ENCODE results near the gene HLCS.

Gene HLCS

DNA sequence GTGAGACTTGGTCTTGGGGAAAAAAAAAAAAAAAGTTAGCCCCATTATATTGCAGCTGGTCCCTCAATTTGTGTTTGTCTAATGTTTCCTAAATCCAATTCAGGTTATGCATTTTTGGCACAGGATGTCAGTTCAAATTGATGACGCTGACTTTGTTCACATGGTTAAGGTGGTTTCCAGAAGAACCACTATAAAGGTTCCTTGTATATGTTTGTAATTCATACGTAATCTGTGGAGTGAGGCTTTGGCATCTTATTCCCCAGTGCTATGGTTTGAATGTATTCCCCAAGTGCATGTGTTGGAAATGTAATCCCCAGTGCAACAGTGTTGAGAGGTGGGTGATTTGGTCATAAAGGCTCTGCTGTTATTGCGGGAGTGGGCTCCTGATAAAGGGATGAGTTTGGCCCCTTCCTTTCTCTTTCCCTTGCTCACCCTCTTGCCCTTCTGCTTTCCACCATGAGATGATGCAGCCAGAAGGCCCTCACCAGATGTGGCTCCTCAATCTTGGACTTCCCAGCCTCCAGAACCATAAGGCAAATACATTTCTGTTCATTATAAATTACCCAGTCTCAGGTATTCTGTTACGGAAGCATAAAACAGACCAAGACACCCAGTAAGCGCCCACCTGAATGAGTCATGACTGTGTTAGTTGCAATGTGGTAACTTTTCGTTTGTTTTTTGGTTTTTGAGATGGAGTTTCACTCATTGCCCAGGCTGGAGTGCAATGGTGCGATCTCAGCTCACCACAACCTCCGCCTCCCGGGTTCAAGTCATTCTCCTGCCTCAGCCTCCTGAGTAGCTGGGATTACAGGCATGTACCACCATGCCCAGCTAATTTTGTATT is 19.5 kb upstream of the HLCS start:
- DNase-seq, result no peak

DNA sequence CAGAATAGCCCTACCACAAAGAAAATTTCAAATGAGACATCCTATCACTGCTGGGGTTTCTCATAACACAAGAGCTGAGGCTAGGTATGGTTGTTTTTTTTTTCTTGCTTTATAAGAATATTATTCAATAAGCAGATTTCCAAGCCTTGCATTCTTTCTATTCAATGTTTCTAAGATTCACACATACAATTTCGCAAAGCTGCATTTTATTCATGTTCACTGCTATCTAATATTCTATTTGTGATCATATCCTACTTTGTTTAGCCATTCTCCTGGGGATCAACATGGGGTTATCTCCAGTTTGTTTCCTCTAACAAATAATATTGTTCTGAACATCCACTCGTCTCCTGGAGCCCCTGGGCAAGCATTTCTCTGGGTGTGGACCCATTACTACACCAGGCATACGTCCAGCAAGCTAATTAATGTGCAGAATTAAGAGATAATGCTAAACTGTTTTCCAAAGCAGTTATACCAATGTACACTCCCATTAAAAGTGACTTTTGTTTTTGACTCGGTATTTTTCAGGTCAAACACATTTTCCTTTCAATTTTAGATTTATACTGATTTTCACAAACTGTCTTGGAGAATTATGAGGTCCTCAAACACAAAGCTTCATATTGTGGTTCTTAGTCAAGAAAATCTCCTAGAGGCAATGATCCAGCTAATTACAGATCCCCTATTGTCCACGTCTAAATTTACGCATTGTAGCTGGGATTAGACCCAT is 15.7 kb upstream of the HLCS start:
- DNase-seq, result no peak

DNA sequence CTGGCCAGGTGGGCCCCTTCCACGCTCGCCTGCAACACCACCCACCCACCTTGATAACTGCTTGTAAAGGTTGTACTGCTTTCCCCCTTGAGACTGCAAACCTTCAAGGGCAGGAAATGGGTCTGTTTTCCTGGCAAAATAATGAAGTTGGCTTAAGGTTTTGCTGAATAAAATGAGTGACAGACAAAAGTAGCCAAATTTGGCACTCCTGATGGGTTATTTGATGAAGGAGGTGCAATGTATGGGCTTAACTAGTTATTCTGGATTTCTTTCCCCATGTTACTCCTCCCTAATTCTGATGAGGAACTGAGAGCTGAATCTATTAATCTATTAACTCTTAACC is 14.6 kb upstream of the HLCS start:
- no peak for DNase-seq

DNA sequence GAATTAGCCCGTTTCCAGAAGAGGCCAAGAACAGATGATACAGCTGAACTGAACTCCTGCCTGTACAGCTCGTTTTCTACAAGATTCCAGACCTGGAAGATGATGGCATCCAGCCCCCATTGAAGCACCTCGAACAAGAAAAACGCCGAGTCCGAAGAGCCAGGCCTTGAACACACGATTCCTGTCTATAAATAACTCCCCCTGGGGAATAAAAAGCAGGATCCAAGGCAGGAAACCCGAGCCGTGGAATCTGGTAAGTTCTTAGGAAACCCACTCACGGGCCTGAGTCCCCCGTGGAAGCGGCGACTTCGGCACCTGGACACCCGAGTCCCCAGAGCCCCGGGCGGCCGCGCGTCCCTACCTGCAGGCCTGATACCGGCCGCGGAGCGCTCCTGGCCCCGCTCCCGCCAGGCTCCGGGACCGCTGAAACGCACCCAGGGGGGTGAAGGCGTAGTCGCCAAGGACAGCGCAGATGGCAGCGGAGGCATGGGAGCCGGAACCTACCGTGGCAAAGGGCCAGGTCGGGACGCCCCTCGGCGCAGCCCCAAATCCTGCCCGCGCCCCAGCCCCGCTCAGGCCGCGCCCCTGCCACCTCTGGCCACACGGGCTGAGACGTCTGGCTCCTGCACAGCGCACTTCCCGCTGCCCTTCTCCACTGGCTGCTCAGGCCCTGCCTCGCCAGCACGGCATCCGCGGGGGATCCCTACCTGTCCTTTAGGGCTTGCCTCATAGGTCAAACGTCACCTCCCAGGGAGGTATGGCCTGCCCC is 14.0 kb upstream of the HLCS start:
- DNase-seq, result peak; percentile 36

DNA sequence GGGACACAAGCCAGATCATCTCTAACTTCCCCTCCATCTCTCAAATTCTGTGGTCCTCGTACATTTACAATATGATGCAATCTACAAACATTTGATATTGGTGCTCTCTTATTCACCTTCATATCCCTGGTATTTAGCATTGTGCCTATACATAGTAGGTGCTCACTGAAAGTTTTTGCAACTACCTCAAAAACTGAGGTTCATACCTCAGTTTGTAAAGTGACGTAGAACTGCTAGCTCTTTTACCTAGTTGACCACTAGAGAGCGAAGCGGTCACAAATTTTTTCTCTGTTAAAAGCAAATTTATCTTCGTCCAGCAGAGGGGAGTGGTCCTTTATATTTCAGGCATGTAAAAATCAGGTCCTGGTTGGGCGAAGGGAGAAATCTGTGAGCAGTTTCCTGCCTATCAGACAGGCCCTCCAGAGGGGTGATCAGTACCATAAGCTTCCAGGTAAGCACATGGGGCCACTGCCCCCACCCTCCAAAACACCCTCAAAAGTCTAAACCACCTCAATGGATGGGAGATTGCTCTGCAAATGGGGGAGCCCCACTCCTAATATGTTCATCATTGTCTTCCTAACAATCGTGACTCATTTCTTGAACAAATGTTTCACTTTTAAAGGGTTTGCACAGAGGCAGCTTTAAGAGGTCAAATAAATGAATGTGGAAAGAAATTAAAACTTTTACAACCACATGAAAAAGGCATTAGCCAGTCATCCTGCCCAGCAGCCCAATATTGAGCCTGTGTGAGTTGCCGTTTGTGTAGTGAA is 10.6 kb upstream of the HLCS start:
- DNase-seq, result peak; percentile 47

DNA sequence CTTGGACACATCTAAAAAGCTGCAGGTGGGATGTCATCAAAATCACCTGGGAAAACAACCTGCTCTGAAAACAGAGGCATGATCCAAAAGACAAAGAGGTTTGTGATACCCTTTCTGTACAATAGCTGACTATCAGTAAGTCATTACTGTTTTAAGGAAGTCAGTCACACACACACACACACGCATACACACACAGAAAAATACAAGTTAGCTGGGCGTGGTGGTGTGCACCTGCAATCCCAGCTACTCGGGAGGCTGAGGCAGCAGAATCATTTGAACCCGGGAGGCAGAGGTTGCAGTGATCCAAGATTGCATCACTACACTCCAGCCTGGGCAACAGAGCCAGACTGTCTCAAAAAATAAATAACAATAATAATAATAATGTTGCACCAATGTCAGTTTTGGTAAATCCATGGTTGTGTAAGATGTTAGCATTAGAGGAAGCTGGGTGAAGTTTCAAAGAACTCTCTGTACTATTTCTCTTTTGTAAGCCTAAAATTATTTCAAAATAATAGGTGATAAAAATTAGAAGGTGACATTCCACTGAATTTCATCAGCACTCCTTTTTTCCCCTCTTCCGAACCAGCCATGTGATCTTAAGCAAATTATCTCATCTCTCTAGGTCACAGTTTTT is 9.9 kb upstream of the HLCS start:
- no peak for DNase-seq

DNA sequence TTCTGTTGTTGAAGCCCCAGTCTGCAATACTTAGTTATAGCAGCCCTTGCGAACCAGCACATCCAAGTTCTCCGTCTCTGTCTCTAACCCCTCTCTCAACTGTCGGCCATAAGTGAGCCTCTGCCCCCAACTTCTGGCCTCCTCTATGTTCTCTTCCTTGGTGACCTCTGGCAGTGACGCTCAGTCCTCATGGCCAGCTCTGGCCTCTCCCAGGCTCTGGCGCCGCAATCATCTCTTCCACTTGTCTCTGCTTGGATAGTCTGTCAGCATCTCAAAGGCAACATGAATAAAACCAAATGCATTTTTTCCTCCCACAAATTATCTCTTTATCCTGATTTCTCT is 8.4 kb upstream of the HLCS start:
- no peak for DNase-seq

DNA sequence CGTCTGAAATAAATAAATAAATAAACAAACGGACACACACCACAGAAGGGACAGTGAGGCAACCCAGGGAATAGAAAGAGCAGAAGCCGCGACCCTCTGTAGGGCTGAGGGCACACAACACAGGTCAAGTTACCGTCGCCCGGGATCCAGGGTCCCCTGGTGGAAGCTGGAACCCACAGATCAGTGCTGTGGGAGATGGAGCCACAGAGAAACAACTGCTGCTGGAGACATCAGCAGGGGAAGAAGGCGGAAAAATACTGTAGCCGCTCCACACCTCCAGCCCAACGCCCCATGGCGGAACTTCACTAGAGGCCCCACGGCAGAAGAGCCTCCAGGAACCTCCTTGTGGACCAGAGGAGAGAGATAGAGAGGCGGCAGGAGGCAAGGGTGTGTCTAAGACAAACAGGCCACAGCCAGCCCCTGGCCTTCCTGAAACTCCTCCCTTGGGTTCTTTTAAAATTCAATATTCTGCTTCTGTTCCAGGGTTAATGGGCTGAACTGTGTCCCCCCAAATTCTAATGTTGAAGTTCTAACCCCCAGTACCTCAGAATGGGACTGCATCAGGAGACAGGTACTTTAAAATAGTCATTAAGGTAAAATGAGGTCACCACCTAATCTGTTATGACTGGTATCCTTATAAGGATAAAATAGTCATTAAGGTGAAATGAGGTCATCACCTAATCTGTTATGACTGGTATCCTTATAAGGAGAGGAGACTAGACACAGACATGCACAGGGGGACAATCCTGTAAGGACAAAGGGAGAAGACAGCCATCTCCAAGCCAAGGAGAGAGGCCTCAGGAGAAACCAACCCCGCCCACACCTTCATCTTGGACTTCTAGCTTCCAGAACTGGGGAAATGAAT is 7.7 kb upstream of the HLCS start:
- no peak for DNase-seq

DNA sequence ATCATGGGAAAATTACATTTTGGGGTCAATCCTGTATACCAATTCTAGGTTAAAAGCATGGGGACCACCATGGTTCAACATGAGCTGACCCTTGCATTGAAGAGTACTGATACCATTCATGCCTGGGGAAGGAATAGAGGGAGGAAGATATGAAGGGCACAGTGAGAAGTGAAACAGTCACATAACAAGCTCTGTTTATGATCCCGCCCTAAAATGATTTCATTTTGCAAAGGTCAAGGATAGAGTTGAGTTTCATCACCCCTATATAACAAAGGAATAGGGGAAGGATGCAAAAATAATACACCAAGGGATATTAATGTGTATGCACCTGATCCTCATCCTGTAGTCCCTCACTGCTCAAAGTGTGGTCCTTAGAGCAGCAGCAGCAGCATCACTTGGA is 2.5 kb upstream of the HLCS start:
- no peak for DNase-seq

DNA sequence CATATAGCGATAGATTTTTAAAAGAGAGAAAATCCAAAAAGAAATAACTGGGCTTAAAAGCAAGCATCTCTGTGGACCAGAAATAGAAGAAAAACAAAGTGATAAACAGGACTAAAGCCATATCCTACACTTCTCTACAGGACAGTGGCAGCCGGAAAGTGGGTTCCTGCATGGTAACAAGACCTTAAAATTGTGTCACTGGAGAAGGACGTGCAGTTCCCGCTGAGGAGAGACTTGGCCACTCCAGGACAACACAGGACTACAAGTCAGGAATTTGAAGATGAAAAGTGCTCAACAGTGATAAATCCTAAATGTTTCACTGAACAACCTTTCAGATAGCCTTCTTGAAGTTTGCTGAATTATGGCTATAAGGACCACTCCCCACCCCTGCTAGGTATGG is 1.9 kb upstream of the HLCS start:
- no peak for DNase-seq

DNA sequence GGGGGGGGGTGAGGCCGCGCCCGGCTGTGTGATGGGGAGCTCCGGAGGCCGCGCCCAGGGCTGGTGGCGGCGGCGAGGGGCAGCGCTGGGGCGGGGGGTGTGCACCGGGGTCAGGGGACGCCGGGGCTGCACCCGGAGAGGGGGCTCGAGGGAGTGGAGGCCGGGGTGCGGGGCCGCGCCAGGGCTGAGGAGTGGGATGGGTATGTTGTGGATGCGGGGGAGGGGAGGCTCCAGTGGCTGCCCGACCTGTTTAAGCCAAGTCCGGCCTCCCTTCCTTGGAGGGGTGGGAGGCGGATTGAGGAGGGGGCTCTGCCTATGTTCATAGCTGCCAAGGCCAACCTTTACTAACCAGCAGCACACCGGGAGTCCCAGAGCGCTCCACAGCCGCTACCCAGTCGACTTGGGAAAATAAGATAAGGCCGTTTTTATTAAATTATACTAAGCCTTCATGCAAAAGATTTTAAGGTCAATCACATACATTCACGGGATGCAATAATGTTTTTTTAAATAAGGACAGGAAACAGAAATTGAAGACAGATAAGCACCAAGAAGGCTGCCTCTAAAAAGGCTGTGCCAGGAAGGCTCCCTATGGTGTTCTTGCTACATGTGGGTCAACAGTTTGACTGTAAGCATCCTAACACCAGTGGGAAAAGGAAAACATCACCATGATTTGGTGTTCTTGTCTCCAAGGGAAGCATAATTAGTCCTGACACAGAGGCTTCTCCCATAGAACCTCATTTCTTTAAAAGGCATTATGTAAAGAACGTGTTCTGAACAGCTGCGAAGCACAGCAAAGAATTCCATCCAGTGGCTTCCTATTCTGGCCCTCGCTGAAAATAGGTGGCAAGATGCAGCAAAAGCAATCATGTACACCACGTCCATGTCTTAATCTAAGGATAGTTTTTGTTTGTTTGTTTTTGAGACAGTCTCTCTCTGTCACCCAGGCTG is 626 bp upstream of the HLCS start:
- DNase-seq, result no peak

DNA sequence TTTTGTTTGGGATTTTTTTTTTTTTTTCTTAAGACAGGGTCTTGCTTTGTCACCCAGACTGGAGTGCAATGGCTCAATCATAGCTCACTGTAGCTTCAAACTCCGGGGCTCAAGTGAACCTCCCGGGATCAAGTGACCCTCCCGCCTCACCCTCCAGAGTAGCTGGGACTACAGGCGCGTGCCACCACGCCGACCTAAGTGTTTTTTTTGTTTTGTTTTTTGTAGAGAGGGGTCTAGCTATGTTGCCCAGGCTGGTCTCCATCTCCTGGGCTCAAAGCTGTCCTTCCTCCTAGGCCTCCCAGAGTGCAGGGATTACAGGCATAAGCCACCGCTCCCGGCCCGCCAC is 776 bp downstream of the HLCS start:
- DNase-seq, result no peak

DNA sequence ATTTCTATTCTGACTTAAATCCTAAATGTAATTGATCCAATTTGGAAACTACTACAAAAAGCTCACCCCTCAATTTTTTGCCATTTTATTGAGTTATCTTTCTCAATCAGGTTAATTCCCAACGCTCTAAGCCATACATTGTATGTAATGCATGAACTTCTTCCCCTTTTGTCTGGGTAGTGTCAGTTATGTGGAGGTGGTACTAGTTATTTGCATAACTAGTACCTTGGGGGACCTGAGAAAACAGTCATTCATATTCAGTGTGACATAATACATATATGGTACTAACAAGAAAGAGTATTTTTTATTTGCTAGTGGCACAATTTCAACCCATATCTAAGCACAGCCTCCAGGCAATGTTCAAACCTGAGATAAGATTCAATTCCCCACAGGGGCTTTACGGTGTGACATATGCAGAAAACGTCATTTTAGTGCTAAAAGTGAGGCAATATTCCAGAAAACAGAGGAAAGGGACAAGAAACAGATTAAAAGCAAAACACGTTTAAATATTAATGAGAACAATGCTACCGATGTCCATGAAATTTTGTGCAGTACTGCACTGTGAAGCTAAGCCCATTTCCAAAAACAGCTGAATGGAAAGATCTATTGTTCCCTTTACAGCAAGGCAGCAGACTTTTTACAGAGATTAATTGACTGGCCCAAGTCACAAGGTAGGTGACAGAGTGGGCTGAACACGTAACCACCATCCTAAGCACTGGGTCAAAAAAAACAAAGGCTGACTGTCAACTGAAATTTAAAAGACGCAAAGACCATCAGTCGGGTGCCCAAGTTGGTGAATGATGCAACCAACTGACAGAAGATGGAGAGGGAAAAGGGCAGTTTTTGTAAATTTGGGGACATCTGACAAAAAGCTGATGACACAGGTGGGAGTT is 1.4 kb downstream of the HLCS start:
- no peak for DNase-seq

DNA sequence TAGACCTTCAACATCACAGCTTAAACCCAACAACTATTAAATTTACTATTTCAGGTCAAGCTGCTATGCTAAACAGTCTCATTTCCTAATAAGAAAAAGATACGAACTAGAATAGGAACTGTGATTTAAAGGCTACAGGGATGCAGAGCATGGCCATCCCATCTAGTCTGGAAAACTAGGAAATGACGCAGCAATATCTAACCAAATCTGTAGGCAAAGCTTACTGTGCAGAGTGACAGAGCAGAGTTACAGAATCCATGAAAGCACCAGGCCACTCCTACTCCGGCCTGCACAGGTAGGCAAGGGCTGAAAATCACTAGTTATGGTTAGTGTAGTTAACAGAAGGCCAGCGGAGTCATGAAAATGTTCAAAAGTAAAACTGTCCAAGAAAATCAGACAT is 2.1 kb downstream of the HLCS start:
- DNase-seq, result no peak

DNA sequence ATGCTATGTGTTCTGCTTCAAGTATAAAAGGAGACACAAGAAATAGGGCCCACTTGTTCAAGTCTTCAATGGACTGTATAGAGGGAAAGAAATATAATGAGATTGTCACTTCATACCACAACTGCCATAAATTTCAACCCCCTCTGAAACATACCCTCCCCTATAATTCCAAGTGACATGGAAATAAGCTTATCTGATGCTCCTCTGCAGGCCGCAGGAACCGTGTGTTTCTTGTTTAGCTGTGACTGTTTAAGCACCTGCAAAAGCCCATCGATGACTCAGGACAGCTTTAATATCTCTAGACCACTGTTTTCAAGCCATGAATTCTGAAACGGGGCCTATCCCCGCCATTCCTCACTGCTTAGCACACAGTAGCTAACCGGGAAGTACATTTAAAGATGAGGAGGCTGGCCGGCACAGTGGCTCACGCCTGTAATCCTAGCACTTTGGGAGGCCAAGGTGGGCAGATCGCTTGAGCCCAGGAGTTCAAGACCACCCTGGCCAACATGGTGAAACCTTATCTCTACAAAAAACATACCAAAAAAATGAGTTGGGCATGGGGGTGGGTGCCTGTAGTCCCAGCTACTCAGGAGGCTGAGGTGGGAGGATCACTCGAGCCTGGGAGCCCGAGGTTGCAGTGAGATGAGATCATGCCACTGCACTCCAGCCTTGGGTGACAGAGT is 4.2 kb downstream of the HLCS start:
- no peak for DNase-seq

DNA sequence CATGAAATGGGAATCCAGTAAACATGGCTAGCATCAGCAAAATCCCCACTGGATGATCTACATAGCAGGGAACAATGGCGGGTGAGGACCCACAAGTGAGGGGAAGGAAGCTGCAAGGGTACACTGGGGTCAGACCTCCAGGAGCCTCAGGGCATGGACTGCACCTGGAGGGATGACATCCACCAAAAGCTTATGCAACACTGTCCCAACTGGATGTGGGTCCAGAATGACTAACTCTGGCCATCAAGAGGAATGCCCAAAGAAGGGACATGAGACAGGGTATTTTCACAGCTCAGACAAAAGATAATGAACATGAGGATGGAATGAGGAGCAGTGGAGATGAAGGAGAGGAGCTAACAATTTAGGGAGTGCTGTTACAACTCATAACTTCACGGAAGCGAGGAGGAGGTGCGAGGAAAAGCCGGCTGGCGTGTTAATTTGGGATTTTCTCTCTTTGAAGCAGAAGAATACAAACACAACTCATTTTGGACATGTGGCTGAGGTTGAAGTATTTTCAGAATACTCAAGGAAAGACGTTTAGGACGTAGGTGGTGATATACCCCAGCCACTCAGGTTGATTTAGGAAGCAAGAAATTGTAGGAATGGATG is 5.7 kb downstream of the HLCS start:
- DNase-seq, result no peak

DNA sequence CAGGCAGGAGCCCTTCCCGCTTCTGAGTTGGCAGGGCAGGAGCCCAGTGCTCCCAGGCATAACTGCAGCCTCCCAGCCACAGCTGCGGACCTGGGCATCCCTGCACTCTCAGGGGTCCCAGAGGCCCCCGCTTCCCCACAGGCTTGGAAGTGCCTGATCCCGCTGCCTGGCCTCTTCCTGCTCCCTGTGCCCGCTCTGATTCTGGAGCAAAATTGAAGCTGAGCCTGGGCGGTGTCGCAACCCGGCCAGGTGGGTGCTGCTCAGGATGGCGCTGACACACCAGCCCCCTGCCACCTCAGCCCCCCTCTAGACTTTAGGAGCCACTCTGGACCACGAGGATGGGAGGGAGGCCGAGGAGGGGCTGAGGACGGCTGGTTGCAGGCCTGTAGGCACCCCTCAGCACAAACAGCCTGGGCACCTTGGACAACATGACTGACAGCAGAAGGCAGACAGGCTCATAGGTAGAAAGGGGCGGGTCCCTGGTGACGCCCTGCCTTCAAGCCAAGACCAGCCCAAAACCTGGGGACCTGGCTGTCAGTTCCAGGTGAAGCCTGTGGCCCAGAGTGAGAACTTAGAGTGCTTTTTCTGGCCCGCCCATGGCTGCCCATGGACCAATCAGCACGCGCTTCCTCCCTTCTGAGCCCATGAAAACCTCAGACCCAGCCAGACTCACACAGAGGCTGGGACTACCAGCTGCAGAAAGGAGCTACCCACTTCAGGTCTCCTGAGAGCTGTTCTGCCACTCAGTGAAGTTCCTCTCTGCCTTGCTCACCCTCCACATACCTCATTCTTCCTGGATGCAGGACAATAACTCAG is 7.2 kb downstream of the HLCS start:
- DNase-seq, result no peak

DNA sequence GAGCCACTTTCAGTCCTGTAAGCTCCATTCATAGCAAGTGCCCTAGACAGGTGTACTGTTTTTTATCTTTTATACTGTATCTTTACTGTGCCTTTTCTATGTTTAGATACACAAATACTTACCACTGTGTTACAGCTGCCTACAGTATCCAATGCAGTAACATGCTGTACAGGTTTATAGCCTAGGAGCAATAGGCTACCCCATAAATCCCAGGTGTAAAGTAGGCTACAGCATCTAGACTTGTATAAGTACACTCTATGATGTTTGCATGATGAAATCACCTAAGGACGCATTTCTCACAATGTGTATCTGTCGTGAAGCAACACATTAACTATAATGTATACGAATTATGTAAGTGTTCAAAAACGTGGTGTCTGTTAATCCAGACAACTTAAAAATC is 10.7 kb downstream of the HLCS start:
- DNase-seq, result peak; percentile 36
